NCI-H2227 (cell line): ENCODE measurements around the gene TARBP1.
"Not testable (repeated sequence)": the region's sequence is repeated elsewhere in the genome, so short reads cannot be mapped to it uniquely, and the experiment has no call there.

Source experiments
- DNase-seq: peaks from one replicate; lab custom pipeline; 2025; ENCODE audit not compliant: unreplicated experiment; lab: John Stamatoyannopoulos, UW

Gene TARBP1

GRCh38 chr1:234478481-234479309 is at the start of gene TARBP1:
TSS of gene TARBP1 (minus strand) at chr1:234479179. CDS start at chr1:234479103, 76 bp downstream.
- peak; percentile 93 for DNase-seq

- peak; percentile 50 for DNase-seq
Observed at GRCh38 chr1:234528074-234528865, 49.3 kb upstream of the TARBP1 start.

GRCh38 chr1:234527346-234527745 is 48.4 kb upstream of the TARBP1 start:
- no peak for DNase-seq

GRCh38 chr1:234526922-234527321 is 47.9 kb upstream of the TARBP1 start:
- no peak for DNase-seq

GRCh38 chr1:234525099-234525799 is 46.3 kb upstream of the TARBP1 start:
- no peak for DNase-seq

GRCh38 chr1:234521836-234522235 is 42.9 kb upstream of the TARBP1 start:
- no peak for DNase-seq

GRCh38 chr1:234520908-234521817 is 42.2 kb upstream of the TARBP1 start:
- no peak for DNase-seq

- DNase-seq: no peak
Observed at GRCh38 chr1:234519506-234519905, 40.5 kb upstream of the TARBP1 start.

GRCh38 chr1:234518876-234519275 is 39.9 kb upstream of the TARBP1 start:
- no peak for DNase-seq

GRCh38 chr1:234518086-234518485 is 39.1 kb upstream of the TARBP1 start:
- DNase-seq: not testable (repeated sequence)

- DNase-seq: no peak
Observed at GRCh38 chr1:234517110-234517802, 38.3 kb upstream of the TARBP1 start.

- no peak for DNase-seq
Observed at GRCh38 chr1:234515821-234516241, 36.9 kb upstream of the TARBP1 start.

GRCh38 chr1:234515411-234515810 is 36.4 kb upstream of the TARBP1 start:
- DNase-seq: no peak

- no peak for DNase-seq
Observed at GRCh38 chr1:234512451-234512861, 33.5 kb upstream of the TARBP1 start.

GRCh38 chr1:234509457-234510328 is 30.7 kb upstream of the TARBP1 start:
- no peak for DNase-seq

GRCh38 chr1:234507626-234508387 is 28.8 kb upstream of the TARBP1 start:
- DNase-seq: no peak

GRCh38 chr1:234507089-234507488 is 28.1 kb upstream of the TARBP1 start:
- DNase-seq: no peak

GRCh38 chr1:234505769-234506102 is 26.8 kb upstream of the TARBP1 start:
- no peak for DNase-seq
